GM19043 (cell line): Measurements from ENCODE around the gene CYTH3.
"Not testable (repeated sequence)": the region's sequence is repeated elsewhere in the genome, so short reads cannot be mapped to it uniquely, and the experiment has no call there.

Experiments used
- ATAC-seq: cut with Tn5 transposase; IDR thresholded peaks from one replicate; pipeline ENCODE4 v1.9.1; 2021; ENCODE audit warnings: low read depth; ENCODE audit not compliant: unreplicated experiment

Gene CYTH3

GRCh38 chr7:6234384-6234783 lies 38.0 kb downstream of the CYTH3 start:
- peak; percentile 89 for ATAC-seq

GRCh38 chr7:6232534-6232933 lies 39.9 kb downstream of the CYTH3 start:
- no peak for ATAC-seq

- ATAC-seq = no peak
Observed at GRCh38 chr7:6232116-6232515, 40.3 kb downstream of the CYTH3 start.

DNA sequence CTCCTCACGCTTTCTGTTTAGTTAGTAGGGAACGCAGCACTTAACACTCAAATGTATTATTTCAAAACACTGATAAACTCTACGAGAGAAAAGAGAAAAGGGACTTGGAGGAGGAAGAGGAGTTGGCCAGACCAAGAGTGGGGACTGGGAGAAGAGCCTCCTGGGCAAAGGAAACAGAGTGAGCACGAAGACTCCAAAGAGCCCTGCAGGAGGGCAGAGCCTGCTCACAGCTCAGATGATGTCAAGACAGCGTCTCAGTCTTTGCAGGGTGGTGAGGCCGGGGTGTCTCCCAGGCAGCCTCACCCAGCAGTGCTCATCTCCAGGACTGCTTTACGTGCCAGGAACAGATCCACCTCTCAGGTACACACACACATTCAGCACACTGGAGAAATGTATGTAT lies 41.2 kb downstream of the CYTH3 start:
- ATAC-seq = no peak

GRCh38 chr7:6229284-6229683 lies 43.1 kb downstream of the CYTH3 start:
- peak; percentile 17 for ATAC-seq

- peak; percentile 89 for ATAC-seq
Observed at GRCh38 chr7:6228361-6229229, 43.8 kb downstream of the CYTH3 start.

- ATAC-seq = no peak
Observed at GRCh38 chr7:6227294-6227846, 45.1 kb downstream of the CYTH3 start.

DNA sequence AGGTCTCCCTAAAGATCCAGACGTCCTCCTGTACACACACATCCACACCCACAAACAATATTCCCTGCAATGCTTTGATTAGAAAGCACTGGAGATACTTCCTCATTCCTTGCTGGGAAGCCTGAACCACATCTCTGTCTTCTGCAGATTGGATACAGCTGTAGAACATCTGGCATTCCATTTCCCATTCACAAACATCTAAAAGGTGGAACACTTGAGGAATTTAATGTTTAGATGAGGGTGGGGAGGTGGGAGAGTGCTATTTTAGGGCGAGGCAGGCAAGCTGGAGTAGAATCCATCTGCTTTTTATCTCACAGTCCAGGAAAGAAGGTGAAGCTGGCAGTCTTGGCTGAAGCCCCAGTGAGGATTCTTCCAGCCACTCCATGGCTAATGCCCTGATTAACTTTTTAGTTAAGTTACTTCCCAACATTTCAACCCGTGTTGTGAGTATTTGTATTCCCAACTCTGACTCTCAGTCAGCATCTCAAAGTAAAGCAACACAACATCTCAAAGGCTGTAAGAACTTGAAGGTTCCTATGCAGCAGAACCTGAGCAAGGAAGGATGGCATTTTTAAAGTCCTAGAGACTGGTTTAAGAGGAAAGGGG lies 46.1 kb downstream of the CYTH3 start:
- no peak for ATAC-seq

DNA sequence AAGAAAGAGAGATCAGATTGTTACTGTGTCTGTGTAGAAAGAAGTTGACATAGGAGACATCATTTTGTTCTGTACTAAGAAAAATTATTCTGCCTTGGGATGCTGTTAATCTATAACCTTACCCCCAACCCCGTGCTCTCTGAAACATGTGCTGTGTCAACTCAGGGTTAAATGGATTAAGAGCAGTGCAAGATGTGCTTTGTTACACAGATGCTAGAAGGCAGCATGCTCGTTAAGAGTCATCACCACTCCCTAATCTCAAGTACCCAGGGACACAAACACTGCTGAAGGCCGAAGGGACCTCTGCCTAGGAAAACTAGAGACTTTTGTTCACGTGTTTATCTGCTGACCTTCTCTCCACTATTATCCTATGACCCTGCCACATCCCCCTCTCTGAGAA lies 49.0 kb downstream of the CYTH3 start:
- ATAC-seq = not testable (repeated sequence)

DNA sequence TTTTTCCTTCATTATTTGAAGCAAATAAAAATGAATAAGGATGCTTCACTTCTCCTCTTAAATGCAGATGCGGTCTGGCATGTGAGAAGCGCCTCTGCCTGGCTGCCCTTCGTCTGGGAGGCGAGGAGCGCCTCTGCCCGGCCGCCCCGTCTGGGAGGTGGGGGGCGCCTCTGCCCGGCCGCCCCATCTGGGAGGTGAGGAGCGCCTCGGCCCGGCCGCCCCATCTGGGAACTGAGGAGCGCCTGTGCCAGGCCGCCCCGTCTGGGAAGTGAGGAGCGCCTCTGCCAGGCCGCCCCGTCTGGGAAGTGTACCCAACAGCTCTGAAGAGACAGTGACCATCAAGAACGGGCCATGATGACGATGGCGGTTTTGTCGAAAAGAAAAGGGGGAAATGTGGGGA lies 49.4 kb downstream of the CYTH3 start:
- ATAC-seq = not testable (repeated sequence)

DNA sequence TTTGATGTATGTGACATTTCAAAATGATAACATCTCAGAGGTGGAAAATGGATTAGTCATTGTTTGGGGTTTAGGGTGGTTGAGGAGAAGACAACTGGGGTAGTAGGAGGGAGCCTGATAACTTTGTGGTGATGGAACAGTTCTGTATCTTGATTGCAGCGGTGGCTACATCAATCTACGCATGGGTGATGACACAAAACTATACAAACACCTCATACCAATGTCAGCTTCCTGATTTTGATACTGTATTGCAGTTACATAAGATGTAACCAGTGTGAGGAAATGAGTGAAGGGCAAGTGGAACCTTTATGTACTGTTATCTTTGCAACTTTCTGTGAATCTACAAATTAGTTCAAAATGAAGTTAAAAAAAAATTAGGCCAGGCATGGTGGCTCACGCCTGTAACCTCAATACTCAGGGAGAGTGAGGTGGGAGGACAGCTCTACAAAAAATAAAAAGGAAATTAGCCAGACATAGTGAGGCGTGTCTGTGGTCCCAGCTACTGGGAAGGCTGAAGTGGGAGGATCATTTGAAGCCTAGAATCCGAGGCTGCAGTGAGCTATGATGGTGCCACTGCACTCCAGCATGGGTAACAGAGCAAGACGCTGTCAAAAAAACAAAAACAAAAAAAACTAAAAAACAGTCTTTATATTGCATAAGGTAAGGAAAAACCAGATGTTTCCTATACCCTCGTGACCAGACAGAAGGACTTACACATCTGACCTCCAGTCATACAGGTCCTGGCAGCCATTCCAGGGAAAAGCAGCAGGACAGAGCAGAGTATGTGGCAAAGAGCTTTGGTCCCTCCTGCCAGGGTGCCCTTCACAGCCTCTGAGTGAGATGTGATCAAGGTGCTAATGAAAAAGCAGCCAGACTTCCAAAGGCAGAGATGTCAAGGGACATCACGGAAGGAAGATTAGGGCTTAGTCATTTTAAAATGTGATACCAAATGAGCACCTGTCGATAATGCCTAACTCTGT lies 50.8 kb downstream of the CYTH3 start:
- no peak for ATAC-seq

DNA sequence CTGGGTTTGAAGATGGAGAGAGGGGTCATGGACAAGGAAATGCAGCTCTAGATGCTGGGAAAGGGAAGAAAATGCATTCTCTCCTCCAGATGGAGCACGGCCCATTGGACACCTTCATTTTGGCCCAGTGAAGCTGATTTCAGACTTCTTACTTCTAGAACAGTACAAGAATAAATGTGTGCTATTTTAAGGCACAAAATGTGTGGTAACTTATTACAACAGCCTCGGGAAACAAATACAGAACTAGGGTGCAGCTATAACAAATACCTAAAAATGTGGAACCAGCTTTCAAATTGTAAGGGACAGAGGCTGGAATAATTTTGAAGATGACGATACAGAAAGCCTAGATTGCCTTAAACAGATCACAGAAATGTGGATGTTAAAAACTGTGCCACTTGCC lies 54.1 kb downstream of the CYTH3 start:
- no peak for ATAC-seq

GRCh38 chr7:6212008-6212407 lies 60.4 kb downstream of the CYTH3 start:
- ATAC-seq = no peak

GRCh38 chr7:6210621-6211372 lies 61.6 kb downstream of the CYTH3 start:
- ATAC-seq = no peak

GRCh38 chr7:6209340-6209739 lies 63.1 kb downstream of the CYTH3 start:
- ATAC-seq = no peak

GRCh38 chr7:6208573-6209328 lies 63.7 kb downstream of the CYTH3 start:
- ATAC-seq = no peak

DNA sequence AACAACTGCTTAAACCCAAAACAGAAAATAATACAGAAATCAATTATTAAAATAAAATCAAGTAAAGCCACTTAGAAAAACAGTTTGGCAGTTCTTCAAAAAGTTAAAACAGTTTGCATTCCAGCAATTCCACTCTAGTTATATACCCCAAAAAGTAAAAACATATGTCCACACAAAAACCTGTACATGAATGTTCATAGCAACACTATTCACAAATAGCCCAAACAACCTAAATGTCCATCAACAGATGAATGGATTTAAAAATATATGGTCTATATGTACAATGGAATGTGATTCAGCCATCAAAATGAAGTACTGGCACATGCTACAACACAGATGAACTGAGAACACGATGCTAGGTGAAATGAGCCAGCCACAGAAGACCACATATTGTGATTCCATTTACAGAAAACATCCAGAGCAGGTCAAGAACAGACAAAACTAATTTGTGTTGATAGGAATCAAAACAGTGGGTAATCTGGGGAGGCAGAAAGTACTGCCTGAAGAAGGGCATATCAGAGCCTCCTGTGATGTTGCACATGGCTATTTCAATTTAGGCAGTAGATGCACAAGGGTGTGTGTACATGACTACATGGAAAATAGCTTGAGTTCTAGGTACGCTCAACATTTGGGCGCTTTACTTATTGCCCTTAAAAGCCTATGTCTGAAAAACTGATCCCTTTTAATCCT lies 66.3 kb downstream of the CYTH3 start:
- ATAC-seq = no peak

- no peak for ATAC-seq
Observed at GRCh38 chr7:6203381-6203780, 69.0 kb downstream of the CYTH3 start.

- no peak for ATAC-seq
Observed at GRCh38 chr7:6202117-6202516, 70.3 kb downstream of the CYTH3 start.
